ENCODE results near the gene WDR35.

- TF ChIP-seq CTCF (IDR thresholded peaks at IDR 0.05) = no peak
- TF ChIP-seq POLR2A (IDR thresholded peaks at IDR 0.05) = no peak
Observed at GRCh38 chr2:20030224-20030623, 40.3 kb upstream of the WDR35 start.

Data from sigmoid colon (tissue), 3 donors.